Esophagus (tissue), 2 donors: ENCODE data around the gene HDLBP. TPM values are rescaled to one million over a fixed set of nuclear protein-coding genes. Genes with fewer than 3 reads are reported as not detected.

Source experiments
- H3K27ac ChIP-seq, 2 donors: one replicate each; pipeline ENCODE4 v1.5.1; 2013; ENCODE audit warnings: low read depth in 2 of 2, mild to moderate bottlenecking in 2 of 2, inconsistent platforms in 1 of 2, low read length in 1 of 2, moderate library complexity in 1 of 2
- H3K27me3 ChIP-seq, 2 donors: one replicate each; pipeline ENCODE4 v1.6.1; 2013; ENCODE audit warnings: low read length in 2 of 2, control low read depth in 1 of 2, mild to moderate bottlenecking in 1 of 2; ENCODE audit not compliant: insufficient read depth in 2 of 2, control insufficient read depth in 1 of 2
- H3K36me3 ChIP-seq, 2 donors: one replicate each; pipeline ENCODE4 v1.6.1; 2013; ENCODE audit warnings: low read length in 1 of 2; ENCODE audit not compliant: control insufficient read depth in 2 of 2, insufficient read depth in 2 of 2
- H3K4me1 ChIP-seq, 2 donors: one replicate each; pipeline ENCODE4 v1.6.1; 2013; ENCODE audit warnings: low read length in 1 of 2; ENCODE audit not compliant: control insufficient read depth in 2 of 2, insufficient read depth in 2 of 2
- H3K4me3 ChIP-seq, 2 donors: one replicate each; pipeline ENCODE4 v1.5.1; 2013; ENCODE audit warnings: low read length in 2 of 2, mild to moderate bottlenecking in 2 of 2, low read depth in 1 of 2, moderate library complexity in 1 of 2
- H3K9me3 ChIP-seq, 2 donors: one replicate each; pipeline ENCODE4 v1.6.1; 2013; ENCODE audit warnings: mild to moderate bottlenecking in 2 of 2, low read depth in 1 of 2, low read length in 1 of 2, moderate library complexity in 1 of 2; ENCODE audit not compliant: control insufficient read depth in 2 of 2, insufficient read depth in 1 of 2
- WGBS, 2 donors: extraction: QIAGEN DNeasy Blood & Tissue Kit; methylation state at CpG; one replicate each; pipeline ENCODE4 v1.1.7; 2013; 5-methylcytosine and 5-hydroxymethylcytosine counted together
- polyA plus RNA-seq, 2 donors: library from polyadenylated mRNA; stranded (reverse); fragments of 200-250 nt; gene quantifications; one replicate each; pipeline ENCODE4 v1.2.3, GENCODE V29; 2013
- donor health status: healthy with polysubstance abuse.
- donor health status: Bipolar disorder and iron deficiency.

The HDLBP gene
- polyA plus RNA-seq, 2 donors, result 158 to 197 TPM

DNA sequence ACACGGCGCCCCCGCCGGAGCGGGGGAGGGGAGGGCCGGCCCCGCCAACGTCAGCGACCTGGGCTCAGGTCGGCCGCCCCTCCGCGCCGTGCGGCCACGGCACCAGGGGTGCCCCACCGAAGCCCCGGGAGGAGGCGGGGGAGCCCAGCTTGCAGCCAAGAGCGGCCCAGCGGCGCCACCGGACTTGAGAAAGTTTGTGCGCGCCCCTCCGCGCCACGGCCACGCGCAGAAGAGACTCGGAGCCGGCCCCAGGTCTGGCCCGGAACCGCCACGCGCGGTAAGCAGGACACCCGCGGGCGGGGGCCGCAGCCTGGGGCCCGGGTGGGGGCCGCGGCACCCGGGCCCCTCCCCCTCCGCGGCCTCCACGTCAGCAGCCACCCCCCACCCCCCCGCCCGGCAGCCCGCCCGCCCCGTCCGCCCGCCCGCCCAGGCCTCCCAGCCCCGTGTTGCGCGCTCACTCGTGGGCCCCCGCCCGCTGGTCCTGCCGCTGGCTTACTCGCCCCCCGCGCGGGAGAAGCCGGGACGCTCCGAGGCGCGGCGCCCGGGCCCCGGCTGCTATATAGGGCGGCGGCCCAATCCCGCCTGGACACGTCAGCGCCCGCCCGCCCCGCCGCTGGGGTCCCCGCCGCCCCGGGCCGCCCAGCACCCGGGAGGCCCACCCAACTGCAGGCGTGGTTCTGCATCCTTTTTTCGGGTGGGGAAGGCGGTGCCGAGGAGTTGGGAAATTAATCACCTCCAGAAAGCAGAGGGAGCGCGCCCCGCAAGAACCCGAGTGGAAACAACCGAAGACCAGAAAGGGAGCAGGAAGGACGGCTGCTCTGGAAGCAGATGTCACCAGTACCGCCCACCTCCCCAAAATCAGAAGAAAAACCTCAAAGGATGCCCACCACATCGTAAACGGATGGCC lies 42.9 kb downstream of the HDLBP start:
- peak overlapping the region; percentile 90 to 95 for H3K27ac ChIP-seq
- H3K4me3 ChIP-seq, result peak overlapping the region; percentile 79 to 93
- peaks cover 12 to 16% of the 10 kb centered on the region in 2 donors for H3K4me1 ChIP-seq
- no peaks in the 10 kb centered on the region for H3K9me3 ChIP-seq
- H3K36me3 ChIP-seq, result peaks cover 0 to 5% of the 10 kb centered on the region in 2 donors
- no peaks in the 10 kb centered on the region for H3K27me3 ChIP-seq
- WGBS, 2 donors, result 1% methylated on average over 72 to 102 of the region's 102 CpGs

DNA sequence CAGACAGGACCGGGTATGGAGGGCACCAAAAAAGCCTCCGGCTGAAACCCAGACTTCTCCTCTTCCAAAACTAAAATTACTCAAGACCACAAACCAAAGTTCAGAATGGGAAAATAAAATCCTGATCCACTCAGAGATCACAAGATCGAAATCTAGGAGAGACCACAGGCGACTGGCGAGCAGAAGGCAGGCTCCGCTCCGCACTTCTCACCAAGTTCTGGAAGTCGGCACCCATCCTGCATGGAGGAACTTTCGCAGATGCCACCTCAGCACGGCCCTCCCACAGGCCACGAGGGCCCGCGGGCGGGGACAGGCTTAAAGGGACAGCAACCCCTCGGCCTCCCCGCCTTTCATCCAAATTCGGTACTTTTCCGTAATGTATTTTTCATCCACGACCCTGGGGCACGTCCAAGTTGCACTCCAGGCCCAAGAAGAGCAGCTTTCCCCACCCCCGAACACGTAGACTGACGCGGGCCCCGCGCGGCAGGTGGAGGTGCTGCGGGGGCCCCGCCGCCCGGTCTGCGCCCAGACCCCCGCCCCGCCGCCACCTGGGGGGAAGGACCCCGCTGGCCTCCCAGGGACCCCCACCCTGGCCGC lies 43.7 kb downstream of the HDLBP start:
- H3K4me3 ChIP-seq, result peak overlapping the region; percentile 79 to 93
- H3K9me3 ChIP-seq, result no peaks in the 10 kb centered on the region
- no peaks in the 10 kb centered on the region for H3K27me3 ChIP-seq
- H3K4me1 ChIP-seq, result peaks cover 12 to 16% of the 10 kb centered on the region in 2 donors
- H3K27ac ChIP-seq, result peak overlapping the region; percentile 90 to 95
- 1% methylated on average over 24 to 37 of the region's 37 CpGs for WGBS, 2 donors
- H3K36me3 ChIP-seq, result peaks cover 0 to 9% of the 10 kb centered on the region in 2 donors

DNA sequence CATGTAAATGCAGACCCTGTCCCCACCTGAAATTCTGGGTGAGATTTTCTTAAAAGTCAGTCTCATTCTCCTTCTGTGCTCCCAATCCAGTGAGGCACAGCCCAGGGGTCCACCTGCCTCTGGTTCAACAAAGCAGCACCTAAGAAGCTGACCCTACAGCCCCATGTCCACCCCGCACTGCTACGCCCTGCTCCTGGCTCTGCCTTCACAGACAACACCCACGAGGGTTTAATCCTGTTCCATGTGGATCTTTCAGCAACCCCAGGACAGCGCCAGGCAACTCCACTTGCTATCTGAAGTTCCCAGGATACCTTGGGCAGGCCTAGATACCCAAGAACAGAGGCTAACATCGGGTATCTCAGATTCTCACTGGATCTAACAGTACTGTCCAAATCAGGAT lies 44.9 kb downstream of the HDLBP start:
- Histone ChIP-seq H3K4me1 (peaks cover 12 to 16% of the 10 kb centered on the region in 2 donors), H3K36me3 (peaks cover 0 to 14% of the 10 kb centered on the region in 2 donors), H3K27ac (peak overlapping the region in 1 of 2 donors; percentile 17), H3K4me3 (peak overlapping the region in 1 of 2 donors; percentile 79), H3K9me3 (no peaks in the 10 kb centered on the region), H3K27me3 (no peaks in the 10 kb centered on the region)
- WGBS, 2 donors, result 39 to 44% methylated on average over 5 of the region's 5 CpGs

DNA sequence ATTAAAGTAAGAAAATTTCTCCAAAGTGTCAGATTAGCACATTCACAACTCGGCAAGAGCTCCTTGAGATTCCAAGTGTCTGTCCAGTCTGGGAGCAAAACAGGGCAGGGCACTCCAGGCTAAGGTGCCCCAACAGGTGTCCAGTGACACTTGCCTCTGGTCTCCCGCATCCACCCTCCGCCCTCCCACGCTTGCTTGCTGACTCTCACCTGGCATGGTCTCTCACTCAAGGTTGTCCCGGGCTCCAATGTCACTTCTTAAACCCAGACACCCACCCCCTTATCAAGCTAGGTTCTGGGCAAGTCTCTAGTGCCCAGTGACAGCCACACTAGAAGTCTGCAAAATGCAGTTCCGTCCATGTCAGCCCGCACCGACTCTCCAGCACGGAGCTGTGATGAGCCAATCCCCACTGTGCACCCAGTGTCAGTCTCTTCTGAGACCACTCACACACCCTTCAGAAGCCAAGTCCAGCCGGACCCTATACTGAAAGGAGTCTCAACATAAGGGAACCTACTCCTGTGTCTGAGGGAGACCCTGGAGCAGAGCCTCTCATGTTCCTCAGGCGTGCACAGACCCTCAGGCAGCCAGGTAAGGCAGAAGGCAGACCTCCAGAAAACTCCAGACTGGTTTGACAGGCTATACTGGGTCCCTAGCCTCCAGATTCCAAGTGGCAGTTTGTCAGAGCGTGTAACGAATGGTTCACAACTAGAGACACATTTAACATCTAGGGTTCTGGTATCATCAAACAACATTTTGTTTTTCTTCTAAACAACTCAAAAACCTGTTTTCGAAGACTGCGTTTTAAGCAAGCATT lies 45.6 kb downstream of the HDLBP start:
- Histone ChIP-seq H3K4me3 (no peak overlapping the region), H3K27me3 (no peaks in the 10 kb centered on the region), H3K9me3 (no peaks in the 10 kb centered on the region), H3K4me1 (peaks cover 12 to 16% of the 10 kb centered on the region in 2 donors), H3K36me3 (peaks cover 2 to 16% of the 10 kb centered on the region in 2 donors), H3K27ac (no peak overlapping the region)
- WGBS, 2 donors, result 63 to 68% methylated on average over 15 of the region's 15 CpGs

DNA sequence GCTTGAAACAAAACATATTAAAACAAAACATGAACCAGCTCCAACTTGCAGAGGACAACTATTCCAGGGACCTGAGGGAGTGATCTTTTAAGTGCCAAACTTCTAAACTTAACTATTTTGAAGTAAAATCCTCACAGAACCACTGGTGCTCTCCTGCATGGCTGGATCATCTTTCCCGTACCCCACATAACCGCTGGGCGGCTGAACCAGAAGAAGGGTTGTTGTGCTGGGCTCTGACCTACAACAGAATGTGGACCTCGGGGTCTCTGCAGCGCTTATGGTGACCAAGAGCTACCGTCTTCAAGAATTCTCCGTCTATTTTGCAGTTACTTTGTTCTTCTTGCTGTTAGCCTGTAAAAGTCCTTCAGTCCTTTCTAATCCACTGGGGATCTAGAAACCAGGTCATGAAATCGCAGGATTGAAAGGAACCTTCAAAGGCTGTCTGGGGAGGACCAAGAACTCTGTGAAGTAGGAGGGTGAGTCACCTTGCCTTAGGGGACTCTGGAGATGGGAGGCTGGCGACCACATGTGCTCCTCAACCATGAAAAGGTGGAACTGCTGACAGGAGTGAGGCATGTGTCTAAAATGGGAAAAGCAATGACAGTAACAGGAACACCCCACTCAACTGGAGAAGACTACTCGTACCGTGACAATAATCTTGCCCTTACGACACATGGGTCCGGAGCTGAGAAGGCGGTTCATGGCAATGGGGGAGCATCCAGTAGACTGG lies 46.6 kb downstream of the HDLBP start:
- Histone ChIP-seq H3K4me3 (no peak overlapping the region), H3K36me3 (peaks cover 6 to 18% of the 10 kb centered on the region in 2 donors), H3K9me3 (no peaks in the 10 kb centered on the region), H3K27me3 (no peaks in the 10 kb centered on the region), H3K27ac (peak overlapping the region in 1 of 2 donors; percentile 25), H3K4me1 (peaks cover 12 to 13% of the 10 kb centered on the region in 2 donors)
- 73% methylated on average over 14 of the region's 14 CpGs for WGBS, 2 donors

DNA sequence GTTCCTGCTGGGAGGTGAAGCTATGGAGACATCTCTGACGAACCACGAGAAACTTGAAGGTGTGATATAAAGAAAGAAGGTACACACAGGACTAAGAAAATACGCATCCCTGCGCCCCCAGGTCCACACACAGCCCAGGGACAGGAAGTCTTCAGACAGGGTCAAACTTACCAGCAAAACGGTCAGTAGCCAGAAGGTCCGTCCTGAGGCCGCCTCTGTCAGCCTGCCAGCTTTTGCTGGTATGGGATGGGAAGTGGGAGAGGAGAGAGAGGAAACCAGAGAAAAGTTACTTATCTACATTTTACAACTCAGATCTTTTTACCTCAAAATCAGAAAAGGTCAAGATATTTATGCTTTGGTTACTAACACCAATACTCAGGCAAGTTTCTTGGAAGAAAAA lies 47.2 kb downstream of the HDLBP start:
- H3K27me3 ChIP-seq, result no peaks in the 10 kb centered on the region
- H3K4me1 ChIP-seq, result peaks cover 12 to 13% of the 10 kb centered on the region in 2 donors
- no peaks in the 10 kb centered on the region for H3K9me3 ChIP-seq
- H3K27ac ChIP-seq, result no peak overlapping the region
- H3K36me3 ChIP-seq, result peaks cover 6 to 19% of the 10 kb centered on the region in 2 donors
- H3K4me3 ChIP-seq, result no peak overlapping the region
- 71 to 76% methylated on average over 7 of the region's 7 CpGs for WGBS, 2 donors

DNA sequence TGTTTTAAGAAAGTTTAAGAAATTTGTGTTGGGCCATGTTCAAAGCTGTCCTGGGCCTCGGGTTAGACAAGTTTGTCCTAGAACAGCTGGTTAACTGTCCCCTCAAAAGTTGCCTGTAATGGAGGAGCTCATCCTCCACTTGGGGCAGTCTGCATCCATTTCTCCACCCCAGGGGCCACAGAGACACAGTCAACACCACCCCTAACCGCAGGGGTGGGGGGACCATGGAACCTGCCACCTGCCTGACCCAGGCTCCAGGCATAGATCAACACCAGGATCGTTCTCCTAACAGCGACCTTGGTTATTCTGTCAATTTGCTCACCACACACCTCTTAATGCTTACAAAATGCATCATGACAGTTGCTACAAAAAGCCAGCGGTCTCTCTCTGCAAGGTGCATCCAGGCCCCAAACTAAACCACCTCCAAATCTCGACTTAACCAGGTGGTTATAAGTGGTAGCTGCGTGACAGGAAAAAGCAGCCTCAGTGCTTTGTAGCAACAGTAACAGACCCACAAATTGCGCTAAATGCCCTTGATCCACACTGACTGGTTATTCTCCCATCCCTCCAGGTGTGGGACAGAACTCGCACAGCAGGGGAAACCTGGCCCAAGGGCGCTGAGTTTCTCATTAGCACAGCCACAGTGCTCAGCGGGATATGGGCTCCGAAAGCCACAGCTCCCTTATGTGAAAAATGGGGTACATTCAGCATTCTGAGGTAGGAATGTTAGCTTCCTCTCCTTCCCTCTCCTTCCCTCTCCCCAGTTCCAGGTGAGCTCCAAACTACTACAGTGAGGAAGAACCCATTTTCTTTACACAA lies 48.0 kb downstream of the HDLBP start:
- no peaks in the 10 kb centered on the region for H3K27me3 ChIP-seq
- H3K4me3 ChIP-seq, result no peak overlapping the region
- no peaks in the 10 kb centered on the region for H3K9me3 ChIP-seq
- H3K36me3 ChIP-seq, result peaks cover 7 to 28% of the 10 kb centered on the region in 2 donors
- 74 to 78% methylated on average over 12 of the region's 12 CpGs for WGBS, 2 donors
- H3K4me1 ChIP-seq, result peaks cover 12 to 13% of the 10 kb centered on the region in 2 donors
- H3K27ac ChIP-seq, result no peak overlapping the region

DNA sequence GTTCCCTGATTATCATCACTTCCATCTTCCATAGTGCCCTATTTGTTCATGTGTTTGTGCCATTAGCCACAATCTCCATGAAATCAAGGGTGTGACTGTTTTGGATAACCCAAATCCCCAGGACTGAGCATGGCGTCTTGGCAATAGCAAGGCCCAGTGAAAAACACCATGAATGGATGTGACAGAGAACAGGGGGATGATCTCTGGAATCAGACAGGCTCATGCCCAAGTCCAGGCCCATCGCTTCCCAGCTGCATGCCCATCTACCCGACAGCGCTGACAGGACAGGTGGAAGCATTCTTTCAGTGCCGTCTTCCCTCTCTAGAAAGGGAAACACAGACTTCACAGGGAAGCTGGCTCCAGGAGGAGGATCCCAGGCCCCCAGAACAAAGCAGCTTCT lies 50.0 kb downstream of the HDLBP start:
- WGBS, 2 donors, result 89 to 93% methylated on average over 5 of the region's 5 CpGs
- no peak overlapping the region for H3K27ac ChIP-seq
- H3K9me3 ChIP-seq, result no peaks in the 10 kb centered on the region
- peaks cover 7 to 8% of the 10 kb centered on the region in 2 donors for H3K4me1 ChIP-seq
- H3K36me3 ChIP-seq, result peaks cover 12 to 42% of the 10 kb centered on the region in 2 donors
- no peaks in the 10 kb centered on the region for H3K27me3 ChIP-seq
- H3K4me3 ChIP-seq, result no peak overlapping the region
